Muscle of back (tissue), 11 donors: Measurements from ENCODE around the gene ABHD14A. TPM values are rescaled to one million over a fixed set of nuclear protein-coding genes. Genes with fewer than 3 reads are reported as not detected.
A peak's percentile ranks its signal among the peaks of the same experiment; 100 is the strongest.

Source experiments
- DNase-seq, 3 donors: peaks; one replicate each; pipeline versions ENCODE4 v3.0.0 to v3.0.0-alpha.2; 2013
- polyA plus RNA-seq, 10 donors: library from polyadenylated mRNA; unstranded; fragments of 120-200 nt; gene quantifications; one replicate each; pipeline ENCODE4 v1.2.1, GENCODE V29; 2013; ENCODE audit not compliant: insufficient read length in 10 of 10

Gene ABHD14A
- polyA plus RNA-seq, 10 donors: 10.3 to 18.5 (median 12.1) TPM

DNA sequence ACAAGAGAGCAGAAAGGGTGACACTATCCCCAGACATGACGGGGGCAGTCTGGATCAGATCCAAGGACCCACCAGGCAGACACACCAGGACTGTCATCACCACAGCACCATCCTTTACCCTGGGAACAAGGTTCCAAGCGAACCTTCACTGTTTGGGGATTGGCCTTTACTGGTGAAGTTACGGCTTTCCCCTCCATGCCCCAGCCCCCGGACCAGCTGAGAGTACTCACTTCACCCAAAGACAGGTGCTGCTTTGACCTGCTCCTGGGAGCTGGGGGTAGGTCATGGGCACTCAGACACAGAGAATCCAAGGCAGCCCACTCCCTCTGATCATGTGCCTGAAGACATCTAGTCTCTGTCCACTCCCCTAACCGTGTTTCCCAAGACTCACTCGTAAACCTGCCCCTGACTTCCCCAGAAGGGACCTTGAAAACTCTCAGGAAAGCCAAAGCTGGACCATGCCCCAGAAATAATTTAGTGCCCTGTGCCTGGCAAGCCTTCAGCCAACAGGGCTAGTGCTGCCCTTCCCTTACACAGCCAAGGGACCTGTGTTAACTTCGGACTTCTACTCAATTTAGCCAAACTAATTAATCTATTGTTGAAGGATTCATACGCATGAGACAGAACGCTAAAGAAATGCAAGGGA lies 36.0 kb upstream of the ABHD14A start:
- no peak for DNase-seq

DNA sequence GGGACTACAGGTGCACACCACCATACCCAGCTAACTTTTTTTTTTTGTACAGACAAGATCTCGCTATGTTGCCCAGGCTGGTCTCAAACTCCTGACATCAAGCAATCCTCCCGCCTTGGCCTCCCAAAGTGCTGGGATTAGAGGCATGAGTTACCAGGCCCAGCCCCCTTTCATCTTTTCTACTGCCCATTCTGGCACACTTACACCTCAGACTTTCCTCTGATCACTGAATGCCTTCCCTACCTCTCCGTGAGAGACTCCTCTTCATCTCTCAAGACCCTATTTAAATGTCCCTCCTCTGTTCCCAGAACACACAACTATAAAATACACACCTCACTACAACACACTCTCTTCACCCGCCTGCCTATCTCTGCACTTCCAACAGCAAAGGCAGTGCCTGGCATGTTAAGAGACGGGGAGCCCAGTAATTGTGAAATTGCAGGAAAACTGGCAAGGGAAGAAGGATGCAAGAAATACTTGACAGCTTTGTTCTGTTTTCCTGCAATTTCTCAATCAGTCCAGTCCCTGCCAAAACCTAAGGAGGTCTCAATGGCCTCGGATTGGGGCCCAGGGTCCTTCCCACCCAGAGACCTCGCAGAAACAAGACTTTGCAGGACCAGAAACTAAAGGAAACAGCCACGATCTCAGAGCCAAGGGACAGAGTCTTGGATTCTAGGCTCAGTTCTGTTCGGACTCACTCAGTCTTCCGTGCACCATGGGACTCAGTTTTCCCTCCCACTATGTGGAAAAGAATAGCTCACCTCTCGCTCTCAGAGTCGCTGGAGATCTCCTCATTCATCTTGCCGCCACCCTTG lies 34.0 kb upstream of the ABHD14A start:
- DNase-seq: no peak

DNA sequence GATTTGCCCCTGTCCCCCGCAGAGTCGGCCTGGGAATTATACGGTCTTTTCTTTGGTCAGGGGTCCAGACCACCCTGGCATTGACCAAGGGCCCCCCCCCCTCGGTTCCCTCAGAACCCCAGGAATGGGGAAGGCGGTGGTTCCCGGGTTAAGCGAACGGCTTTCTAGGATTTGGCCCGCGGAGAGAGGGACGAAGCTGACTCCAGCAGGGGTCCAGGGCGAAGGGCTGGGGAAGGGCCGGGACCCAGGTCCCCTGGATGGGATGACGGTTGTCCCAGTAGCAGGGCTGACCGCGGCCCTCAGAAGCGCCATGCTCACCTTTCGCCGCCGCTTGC lies 33.4 kb upstream of the ABHD14A start:
- no peak for DNase-seq

DNA sequence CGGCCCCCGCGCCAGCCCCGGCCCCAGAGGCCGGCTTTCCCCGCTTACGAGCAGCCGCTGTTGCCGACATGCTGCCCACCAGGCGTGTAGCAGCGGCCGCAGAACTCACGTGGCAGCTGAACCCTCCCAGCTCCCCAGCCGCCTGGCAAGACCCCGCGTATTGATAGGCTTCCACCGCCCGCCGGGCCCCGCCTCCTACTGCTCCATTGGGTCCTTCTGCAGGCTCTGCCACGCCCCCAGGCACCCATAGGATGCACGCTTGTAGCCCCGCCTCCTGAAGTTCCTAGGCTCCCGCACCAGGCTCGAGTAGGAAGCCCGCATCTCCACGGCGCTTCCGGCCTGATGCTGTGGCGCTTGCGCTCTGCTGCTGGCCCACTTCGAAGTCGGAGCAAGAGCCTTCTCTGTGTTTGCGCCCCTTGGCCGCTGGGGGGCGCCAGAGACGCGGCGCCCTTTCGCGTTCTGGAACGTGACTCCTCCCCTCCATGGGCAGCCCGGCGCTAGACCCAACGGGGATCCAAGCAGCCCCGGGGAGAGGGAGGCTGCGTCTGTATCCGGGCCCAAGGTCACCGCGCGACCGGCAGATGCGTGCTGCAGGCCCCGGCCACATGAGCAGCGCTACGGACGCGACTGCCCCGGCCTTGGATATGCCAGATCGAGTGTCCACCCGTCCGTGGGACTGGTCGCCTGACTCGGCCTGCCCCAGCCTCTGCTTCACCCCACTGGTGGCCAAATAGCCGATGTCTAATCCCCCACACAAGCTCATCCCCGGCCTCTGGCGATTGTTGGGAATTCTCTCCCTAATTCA lies 32.9 kb upstream of the ABHD14A start, which contains the start of the genes PARP3 and RRP9:
Gene PARP3 (plus strand): TSS at position 566 of the 805 bp plus-strand sequence. CDS start 993 bp downstream, outside the sequence.
Gene RRP9 (minus strand): TSS at position 107 of the 805 bp plus-strand sequence. CDS start 37 bp downstream, at position 70.
- DNase-seq: peak; percentile 100

DNA sequence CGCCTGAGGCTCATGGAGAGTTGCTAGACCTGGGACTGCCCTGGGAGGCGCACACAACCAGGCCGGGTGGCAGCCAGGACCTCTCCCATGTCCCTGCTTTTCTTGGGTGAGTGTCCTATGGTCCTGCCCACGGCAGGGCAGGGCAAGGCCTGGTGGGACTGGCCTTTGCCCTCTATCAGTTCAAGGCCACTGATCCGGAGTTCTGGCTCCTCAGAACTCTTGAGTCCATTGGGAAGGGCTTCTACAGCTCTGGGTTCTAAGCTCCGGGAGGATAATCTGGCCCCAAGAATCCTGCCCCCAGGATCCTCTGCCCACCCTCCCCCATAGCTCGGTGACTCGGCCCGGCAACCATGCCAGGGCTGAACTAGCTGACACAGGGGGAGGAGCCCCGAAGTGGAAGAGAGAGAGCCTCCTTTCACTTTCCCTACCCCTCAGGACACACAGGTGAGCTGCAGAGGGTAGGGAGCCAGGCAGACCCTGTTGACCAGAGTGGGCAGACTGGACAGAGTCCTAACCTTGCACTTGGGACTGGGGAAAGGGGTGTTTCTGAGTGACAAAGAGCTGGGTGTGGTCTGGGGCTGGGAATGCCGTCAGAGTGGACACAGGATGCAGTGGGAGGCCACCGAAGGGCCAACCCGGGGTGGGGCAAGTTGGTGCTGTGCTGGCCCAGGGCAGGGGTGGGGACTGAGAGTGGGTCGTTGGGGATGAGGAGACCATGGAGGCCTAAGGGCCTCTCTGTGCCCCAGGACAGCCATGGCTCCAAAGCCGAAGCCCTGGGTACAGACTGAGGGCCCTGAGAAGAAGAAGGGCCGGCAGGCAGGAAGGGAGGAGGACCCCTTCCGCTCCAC lies 32.0 kb upstream of the ABHD14A start:
- DNase-seq: no peak

DNA sequence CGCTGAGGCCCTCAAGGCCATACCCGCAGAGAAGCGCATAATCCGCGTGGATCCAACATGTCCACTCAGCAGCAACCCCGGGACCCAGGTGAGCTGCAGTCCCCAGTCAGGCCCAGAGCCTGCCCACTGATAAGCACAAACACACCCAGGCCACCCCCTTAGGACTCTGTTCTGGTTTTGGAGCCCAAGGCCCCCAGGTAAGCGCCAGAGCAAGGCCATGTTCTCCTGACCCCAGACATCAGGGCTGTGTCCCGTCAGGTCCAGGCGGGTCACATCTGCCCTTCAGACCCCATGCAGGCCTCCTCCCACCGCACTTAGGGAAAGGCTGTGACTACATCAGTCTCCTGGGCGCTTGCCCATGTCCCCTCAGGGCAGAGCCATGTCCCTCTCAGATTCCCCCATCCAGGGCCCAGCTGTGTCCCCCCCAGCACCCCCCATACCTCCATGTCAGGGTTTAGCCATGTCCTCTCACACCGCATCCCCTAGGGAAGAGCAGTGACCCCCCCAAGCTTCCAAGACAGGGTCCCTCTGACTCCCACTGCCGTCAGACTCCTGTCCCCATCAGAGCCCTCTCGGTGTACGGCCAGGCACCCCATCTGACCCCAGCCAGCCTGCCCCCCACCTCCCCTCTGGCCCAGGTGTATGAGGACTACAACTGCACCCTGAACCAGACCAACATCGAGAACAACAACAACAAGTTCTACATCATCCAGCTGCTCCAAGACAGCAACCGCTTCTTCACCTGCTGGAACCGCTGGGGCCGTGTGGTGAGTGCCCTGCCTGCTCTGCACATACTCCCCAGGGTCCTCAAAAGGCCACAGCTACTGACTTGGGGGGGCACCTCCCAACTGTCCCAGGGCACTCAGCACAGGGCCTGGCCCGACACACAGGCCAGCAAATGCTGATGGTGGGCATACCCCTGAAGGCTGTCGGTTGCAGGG lies 31.1 kb upstream of the ABHD14A start:
- no peak for DNase-seq

DNA sequence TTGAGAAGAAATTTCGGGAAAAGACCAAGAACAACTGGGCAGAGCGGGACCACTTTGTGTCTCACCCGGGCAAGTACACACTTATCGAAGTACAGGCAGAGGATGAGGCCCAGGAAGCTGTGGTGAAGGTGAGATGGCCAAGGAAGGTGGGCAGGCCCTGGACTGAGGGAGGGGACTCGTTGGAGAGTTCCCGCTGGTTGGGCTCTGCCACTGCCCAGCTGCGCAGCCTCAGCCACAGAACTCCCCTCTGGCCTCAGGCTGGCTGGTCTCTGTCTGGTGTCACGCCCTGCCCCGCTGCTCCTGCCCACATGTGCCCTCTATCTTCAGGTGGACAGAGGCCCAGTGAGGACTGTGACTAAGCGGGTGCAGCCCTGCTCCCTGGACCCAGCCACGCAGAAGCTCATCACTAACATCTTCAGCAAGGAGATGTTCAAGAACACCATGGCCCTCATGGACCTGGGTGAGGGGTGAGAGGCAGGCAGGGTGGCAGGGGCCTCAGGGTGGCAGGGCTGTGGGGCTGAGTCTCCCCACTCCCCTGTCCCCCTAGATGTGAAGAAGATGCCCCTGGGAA lies 30.3 kb upstream of the ABHD14A start:
- DNase-seq: no peak

DNA sequence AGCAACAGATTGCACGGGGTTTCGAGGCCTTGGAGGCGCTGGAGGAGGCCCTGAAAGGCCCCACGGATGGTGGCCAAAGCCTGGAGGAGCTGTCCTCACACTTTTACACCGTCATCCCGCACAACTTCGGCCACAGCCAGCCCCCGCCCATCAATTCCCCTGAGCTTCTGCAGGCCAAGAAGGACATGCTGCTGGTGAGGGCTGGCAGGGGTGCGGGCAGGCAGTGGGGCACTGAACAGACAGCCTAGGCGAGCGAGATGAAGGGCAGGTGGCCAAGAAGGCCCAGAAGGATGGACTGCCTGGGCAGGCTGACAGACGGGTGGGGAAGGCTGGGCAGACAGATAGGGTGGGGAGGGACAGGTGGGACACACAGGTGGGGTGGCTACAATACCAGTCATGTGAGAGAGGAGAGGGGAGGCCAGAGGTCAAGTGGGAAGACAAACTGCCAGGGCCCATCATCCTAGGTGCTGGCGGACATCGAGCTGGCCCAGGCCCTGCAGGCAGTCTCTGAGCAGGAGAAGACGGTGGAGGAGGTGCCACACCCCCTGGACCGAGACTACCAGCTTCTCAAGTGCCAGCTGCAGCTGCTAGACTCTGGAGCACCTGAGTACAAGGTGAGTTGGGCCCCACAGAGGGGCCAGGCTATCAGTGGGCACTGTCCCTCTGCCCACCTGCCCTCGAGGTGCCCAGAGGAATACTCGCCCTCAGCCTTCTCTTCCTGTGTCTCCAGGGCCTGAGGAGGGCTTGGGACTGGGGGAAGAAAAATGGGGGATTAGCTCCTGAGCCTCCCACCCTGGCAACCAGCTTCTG lies 29.6 kb upstream of the ABHD14A start:
- no peak for DNase-seq

DNA sequence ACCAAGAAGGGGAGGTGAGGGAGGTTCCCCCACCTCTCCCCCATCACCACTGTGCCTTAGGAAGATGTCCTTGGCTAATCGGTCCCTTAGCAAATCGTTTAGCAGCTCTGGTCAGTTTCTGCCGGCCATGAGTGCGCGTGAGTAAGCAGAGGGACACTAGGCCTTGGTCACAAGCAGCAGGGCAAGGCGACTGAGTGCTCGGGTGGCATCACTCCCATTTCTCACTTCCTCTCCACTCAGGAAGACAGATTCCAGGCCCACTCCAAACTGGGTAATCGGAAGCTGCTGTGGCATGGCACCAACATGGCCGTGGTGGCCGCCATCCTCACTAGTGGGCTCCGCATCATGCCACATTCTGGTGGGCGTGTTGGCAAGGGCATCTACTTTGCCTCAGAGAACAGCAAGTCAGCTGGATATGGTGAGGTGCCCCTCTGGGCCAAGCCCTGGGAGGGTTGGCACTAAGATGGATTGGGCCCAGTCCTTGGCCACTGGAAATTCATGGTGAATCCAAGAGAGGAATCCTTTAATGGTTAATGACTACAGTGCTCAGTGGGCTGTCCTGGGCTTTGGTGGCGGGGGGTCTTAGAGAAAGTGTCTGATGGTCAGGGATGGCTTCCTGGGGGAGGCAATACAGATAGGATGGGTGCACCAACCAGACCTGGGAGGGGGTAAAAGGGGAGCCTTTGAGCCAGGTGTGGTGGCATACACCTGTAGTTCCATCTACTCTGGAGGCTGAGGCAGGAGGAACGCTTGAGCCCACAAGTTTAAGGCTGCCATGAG lies 28.7 kb upstream of the ABHD14A start:
- DNase-seq: no peak

DNA sequence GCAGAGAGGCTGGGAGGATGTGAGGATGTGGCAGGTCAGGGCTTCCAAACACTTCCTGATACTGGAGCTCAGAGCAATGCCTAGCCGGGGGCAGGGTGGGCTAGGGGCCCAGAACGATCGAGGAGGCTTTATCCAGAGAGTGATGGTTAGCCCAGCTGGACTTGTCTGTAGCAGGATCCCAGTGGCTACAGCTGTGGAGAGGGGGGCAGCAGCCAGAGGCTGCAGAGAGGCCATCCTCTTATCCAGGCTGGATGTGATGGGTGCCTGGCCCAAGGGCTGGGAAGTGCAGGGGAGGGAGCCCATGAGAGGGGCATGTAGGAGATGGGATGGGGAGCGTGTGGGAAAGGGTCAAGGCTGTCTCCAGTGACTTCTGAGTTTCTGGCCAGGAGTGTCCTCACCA lies 28.1 kb upstream of the ABHD14A start:
- no peak for DNase-seq

DNA sequence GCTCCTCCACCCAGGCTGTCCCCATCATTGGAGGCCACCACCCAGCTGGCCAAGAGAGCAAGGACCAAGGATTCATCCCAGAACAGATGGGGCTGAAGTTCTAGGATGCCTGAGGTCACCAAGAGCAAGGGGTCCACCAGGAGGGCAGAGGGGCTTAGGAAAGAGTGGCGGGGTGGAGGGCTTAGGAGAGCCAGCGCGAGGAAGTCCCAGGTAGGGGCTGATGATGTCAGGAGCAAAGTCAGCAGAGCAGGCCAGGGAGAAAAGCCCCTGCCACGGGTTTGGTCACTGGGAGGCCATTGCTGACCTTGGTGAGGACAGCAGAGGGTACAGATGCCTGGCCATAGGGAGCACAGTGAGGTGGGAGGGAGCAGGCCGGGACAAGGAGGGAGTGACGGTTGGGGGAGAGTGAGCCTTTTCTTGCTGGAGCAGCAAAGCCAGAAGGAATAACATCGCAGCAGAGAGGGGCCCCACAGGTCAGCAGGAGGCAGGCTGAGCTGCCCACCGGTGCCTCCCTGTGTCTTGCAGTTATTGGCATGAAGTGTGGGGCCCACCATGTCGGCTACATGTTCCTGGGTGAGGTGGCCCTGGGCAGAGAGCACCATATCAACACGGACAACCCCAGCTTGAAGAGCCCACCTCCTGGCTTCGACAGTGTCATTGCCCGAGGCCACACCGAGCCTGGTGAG lies 27.5 kb upstream of the ABHD14A start:
- no peak for DNase-seq

DNA sequence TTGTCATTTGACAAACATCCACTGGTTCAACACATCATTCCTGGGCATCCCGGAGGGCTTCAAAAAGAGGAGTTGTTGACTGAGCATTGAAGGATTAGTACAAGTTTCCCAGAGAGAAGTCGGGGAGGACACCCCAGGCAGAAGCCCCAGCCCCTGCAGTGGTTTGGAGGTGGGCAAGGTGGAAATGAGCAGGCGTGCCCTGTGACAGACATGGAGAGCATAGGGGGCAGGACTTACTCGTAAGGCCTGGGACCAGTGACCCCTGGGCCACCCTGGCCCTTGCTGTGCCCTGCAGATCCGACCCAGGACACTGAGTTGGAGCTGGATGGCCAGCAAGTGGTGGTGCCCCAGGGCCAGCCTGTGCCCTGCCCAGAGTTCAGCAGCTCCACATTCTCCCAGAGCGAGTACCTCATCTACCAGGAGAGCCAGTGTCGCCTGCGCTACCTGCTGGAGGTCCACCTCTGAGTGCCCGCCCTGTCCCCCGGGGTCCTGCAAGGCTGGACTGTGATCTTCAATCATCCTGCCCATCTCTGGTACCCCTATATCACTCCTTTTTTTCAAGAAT lies 26.8 kb upstream of the ABHD14A start:
- no peak for DNase-seq

DNA sequence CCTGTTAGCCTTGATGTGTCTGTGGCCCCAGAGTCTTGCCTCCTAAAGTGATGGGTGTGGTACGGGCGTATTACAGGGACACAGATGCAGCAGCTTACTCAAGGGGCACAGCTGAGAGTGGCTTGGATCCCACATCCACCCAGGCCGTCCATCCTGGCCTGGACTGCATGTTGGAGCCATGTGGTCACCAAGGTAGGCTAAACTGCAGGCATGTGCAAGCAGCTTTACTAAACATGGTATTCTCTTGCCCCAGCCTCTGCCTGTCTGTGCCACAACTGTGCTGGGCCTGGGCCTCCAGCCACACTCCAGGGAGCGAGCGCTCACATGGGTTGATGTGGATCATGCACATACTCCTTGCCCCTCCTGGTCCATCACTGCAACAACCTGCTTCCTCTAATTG lies 25.7 kb upstream of the ABHD14A start:
- DNase-seq: no peak

DNA sequence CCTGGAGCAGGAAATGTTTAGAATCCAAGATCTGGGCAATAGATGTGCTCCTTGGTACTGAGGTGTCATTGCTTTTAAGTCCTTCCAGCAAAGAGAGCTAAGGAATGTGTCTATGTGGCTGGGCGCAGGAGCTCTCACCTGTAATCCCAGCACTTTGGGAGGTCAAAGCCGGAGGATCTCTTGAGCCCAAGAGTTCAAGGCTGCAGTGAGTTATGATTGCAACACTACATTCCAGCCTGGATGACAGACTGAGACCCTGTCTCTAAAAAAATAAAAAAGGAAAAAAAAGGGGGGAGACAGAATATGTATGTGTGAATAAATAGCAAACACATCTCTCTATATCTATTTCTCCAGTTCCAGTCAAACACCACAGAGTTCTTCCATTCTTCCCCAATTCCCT lies 24.0 kb upstream of the ABHD14A start:
- no peak for DNase-seq

DNA sequence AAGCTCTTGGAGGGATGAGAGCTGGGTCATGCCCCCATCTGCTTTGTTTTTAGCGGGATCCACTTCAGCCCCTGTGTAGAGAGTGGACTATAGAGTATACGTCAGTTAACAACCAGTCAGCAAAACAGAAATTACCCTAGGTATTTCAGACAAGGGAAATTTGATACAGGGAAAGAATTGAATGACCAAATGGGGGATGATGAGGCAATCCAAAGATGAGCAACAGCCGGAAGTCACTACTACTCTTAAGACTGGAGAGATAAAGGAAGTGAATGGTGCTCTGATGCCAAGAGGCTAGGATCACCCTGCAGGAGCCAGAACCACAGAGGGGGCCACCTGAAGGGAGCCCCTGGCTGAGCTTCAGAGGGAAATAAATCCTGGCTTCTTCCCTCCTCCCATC lies 21.4 kb upstream of the ABHD14A start:
- no peak for DNase-seq

DNA sequence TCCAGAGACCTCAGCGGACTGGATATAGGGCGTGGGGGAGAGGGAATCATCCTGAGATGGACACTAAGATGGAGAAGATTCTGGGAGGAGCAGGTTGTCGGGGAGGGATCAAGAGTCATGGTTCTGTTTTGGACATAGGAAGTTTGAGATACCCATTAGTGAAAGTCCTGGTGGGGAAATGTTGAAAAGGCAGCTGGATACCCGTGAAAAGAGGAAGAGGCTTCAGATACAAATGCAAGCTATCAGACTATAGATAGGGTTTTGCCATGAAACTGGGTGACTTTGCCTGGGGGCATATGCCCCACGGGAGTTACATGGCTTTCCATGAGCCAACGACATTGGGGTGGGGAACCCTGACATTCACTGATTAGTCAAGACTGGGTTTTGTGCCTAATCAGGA lies 20.8 kb upstream of the ABHD14A start:
- no peak for DNase-seq

DNA sequence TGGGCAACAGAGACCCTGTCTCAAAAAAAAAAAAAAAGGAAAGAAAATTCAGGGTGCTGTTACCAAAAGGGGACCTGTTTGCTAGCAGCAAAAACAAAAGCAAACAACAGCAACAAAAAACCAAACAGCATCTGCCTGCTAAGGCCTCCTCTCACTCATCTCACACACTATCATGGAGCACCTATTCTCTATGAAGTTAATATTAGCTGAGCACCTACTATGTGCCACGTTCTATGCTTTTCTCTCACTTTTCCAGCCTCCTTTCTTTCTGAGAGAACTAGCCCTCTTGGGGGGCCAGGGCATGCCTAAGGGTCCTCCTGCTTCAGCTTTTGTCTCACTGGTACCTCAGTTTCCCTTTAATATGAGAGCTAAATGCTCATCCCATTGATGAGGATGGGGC lies 20.2 kb upstream of the ABHD14A start:
- no peak for DNase-seq
